ENCODE measurements around the gene NIT2. TPM values are rescaled to one million over a fixed set of nuclear protein-coding genes. Genes with fewer than 3 reads are reported as not detected.

The NIT2 gene
- 10 to 100 TPM; 25.5 to 29.2 TPM for total RNA-seq

GRCh38 chr3:100334488-100335351 lies at the start of gene NIT2:
Gene NIT2 (plus strand): TSS chr3:100334757. CDS start chr3:100334792, 35 bp downstream.
- intact Hi-C loops (cut with DNase I): no loop called here
- Histone ChIP-seq H3K36me3 (no peaks in the 10 kb centered on the region), H3K9me3 (no peaks in the 10 kb centered on the region), H3K4me1 (peaks cover 7% of the 10 kb centered on the region), H3K4me3 (peak within 1 kb of the TSS; percentile 71), H3K9ac (ENCODE audit: low read depth in 2 of 2, low read length in 2 of 2) (peak within 1 kb of the TSS; percentile 69 to 84), H3K27me3 (no peaks in the 10 kb centered on the region), H3K27ac (peak within 1 kb of the TSS; percentile 50)
- DNase-seq: peak; percentile 86
- no peak for TF ChIP-seq CTCF (IDR thresholded peaks at IDR 0.05)

GRCh38 chr3:100288288-100288894 lies 46.2 kb upstream of the NIT2 start:
- Histone ChIP-seq H3K36me3 (no peaks in the 10 kb centered on the region), H3K27me3 (no peaks in the 10 kb centered on the region), H3K4me1 (no peaks in the 10 kb centered on the region), H3K9ac (ENCODE audit: low read depth in 2 of 2, low read length in 2 of 2) (no peak overlapping the region), H3K27ac (no peak overlapping the region), H3K9me3 (no peaks in the 10 kb centered on the region), H3K4me3 (no peak overlapping the region)
- no peak for TF ChIP-seq CTCF (IDR thresholded peaks at IDR 0.05)
- intact Hi-C loops (cut with DNase I): no loop called here
- no peak for DNase-seq

- no peak for DNase-seq
- no peak overlapping the region for H3K4me3 ChIP-seq
- H3K9me3 ChIP-seq: no peaks in the 10 kb centered on the region
- TF ChIP-seq CTCF (IDR thresholded peaks at IDR 0.05): no peak
- H3K27ac ChIP-seq: no peak overlapping the region
- no peaks in the 10 kb centered on the region for H3K27me3 ChIP-seq
- no peaks in the 10 kb centered on the region for H3K36me3 ChIP-seq
- H3K4me1 ChIP-seq: no peaks in the 10 kb centered on the region
- intact Hi-C loops (cut with DNase I): no loop called here
- H3K9ac ChIP-seq (ENCODE audit: low read depth in 2 of 2, low read length in 2 of 2): no peak overlapping the region
Observed at GRCh38 chr3:100289339-100289738, 45.2 kb upstream of the NIT2 start.

GRCh38 chr3:100295089-100295488 lies 39.5 kb upstream of the NIT2 start:
- H3K4me3 ChIP-seq: no peak overlapping the region
- no peak for TF ChIP-seq CTCF (IDR thresholded peaks at IDR 0.05)
- intact Hi-C loops (cut with DNase I): no loop called here
- H3K9me3 ChIP-seq: no peaks in the 10 kb centered on the region
- no peak overlapping the region for H3K9ac ChIP-seq (ENCODE audit: low read depth in 2 of 2, low read length in 2 of 2)
- H3K27ac ChIP-seq: no peak overlapping the region
- no peaks in the 10 kb centered on the region for H3K4me1 ChIP-seq
- no peaks in the 10 kb centered on the region for H3K27me3 ChIP-seq
- H3K36me3 ChIP-seq: no peaks in the 10 kb centered on the region
- DNase-seq: no peak

GRCh38 chr3:100297784-100298183 lies 36.8 kb upstream of the NIT2 start:
- Histone ChIP-seq H3K36me3 (no peaks in the 10 kb centered on the region), H3K4me1 (no peaks in the 10 kb centered on the region), H3K9ac (ENCODE audit: low read depth in 2 of 2, low read length in 2 of 2) (no peak overlapping the region), H3K9me3 (no peaks in the 10 kb centered on the region), H3K4me3 (no peak overlapping the region), H3K27ac (no peak overlapping the region), H3K27me3 (no peaks in the 10 kb centered on the region)
- intact Hi-C loops (cut with DNase I): no loop called here
- TF ChIP-seq CTCF (IDR thresholded peaks at IDR 0.05): no peak
- no peak for DNase-seq

Data from colonic mucosa (tissue), 4 donors.